Amygdala (tissue), 56 donors: ENCODE measurements around the gene MARCKSL1.
A peak's percentile ranks its signal among the peaks of the same experiment; 100 is the strongest.
"Not testable (repeated sequence)": the region's sequence is repeated elsewhere in the genome, so short reads cannot be mapped to it uniquely, and the experiment has no call there.

Source experiments
- DNase-seq, 56 donors: peaks; one replicate each; lab custom pipeline; 2025; lab: John Stamatoyannopoulos, UW

MARCKSL1 gene

GRCh38 chr1:32335790-32336590 is at the start of gene MARCKSL1:
Gene MARCKSL1, minus strand, starts transcription at chr1:32336233. Its CDS starts 200 bp downstream, at chr1:32336033.
- DNase-seq = peak in 54 of 56 donors; percentile 32 to 92 (median 76)

- DNase-seq = no peak
Measured at GRCh38 chr1:32380057-32380456, 44.0 kb upstream of the MARCKSL1 start.

- peak in 1 of 56 donors; percentile 10 for DNase-seq
Measured at GRCh38 chr1:32377541-32378220, 41.6 kb upstream of the MARCKSL1 start.

- DNase-seq = no peak
Measured at GRCh38 chr1:32376199-32376598, 40.2 kb upstream of the MARCKSL1 start.

- no peak for DNase-seq
Measured at GRCh38 chr1:32373996-32374592, 38.1 kb upstream of the MARCKSL1 start.

GRCh38 chr1:32372149-32372756 is 36.2 kb upstream of the MARCKSL1 start:
- no peak for DNase-seq

- DNase-seq = no peak
Measured at GRCh38 chr1:32367912-32368635, 32.0 kb upstream of the MARCKSL1 start.

GRCh38 chr1:32365445-32365844 is 29.4 kb upstream of the MARCKSL1 start:
- no peak for DNase-seq

GRCh38 chr1:32364836-32365235 is 28.8 kb upstream of the MARCKSL1 start:
- no peak for DNase-seq

GRCh38 chr1:32363713-32364112 is 27.7 kb upstream of the MARCKSL1 start:
- no peak for DNase-seq

GRCh38 chr1:32362474-32363313 is 26.7 kb upstream of the MARCKSL1 start, which contains the start of the genes FAM229A and TSSK3:
Gene FAM229A, minus strand, starts transcription at chr1:32362485. Its CDS starts 394 bp downstream, at chr1:32362091.
Gene TSSK3, plus strand, starts transcription at chr1:32362539. Its CDS starts 163 bp downstream, at chr1:32362702.
- peak in 2 of 56 donors; percentile 44 to 100 for DNase-seq

- peak in 47 of 56 donors; percentile 16 to 80 (median 54) for DNase-seq
Measured at GRCh38 chr1:32361674-32362473, 25.8 kb upstream of the MARCKSL1 start.

- DNase-seq = peak in 19 of 56 donors; percentile 14 to 58 (median 41)
Measured at GRCh38 chr1:32361308-32361673, 25.3 kb upstream of the MARCKSL1 start.

- DNase-seq = no peak
Measured at GRCh38 chr1:32358435-32358834, 22.4 kb upstream of the MARCKSL1 start.

- DNase-seq = no peak
Measured at GRCh38 chr1:32357614-32358013, 21.6 kb upstream of the MARCKSL1 start.

- DNase-seq = no peak
Measured at GRCh38 chr1:32356478-32356877, 20.4 kb upstream of the MARCKSL1 start.

- not testable (repeated sequence) for DNase-seq
Measured at GRCh38 chr1:32355778-32356177, 19.7 kb upstream of the MARCKSL1 start.

- DNase-seq = no peak
Measured at GRCh38 chr1:32353886-32354570, 18.0 kb upstream of the MARCKSL1 start.
